DMS 273 (cell line): ENCODE data around the gene APOL3.
A peak's percentile ranks its signal among the peaks of the same experiment; 100 is the strongest.
"Not testable (repeated sequence)": the region's sequence is repeated elsewhere in the genome, so short reads cannot be mapped to it uniquely, and the experiment has no call there.

ENCODE experiments used
- DNase-seq: peaks from one replicate; lab custom pipeline; 2025; ENCODE audit not compliant: unreplicated experiment; lab: John Stamatoyannopoulos, UW

APOL3 gene

GRCh38 chr22:36162127-36163034 lies 1.8 kb upstream of the APOL3 start:
- no peak for DNase-seq

- DNase-seq = not testable (repeated sequence)
Measured at GRCh38 chr22:36161793-36162126, 1.2 kb upstream of the APOL3 start.

- peak; percentile 49 for DNase-seq
Measured at GRCh38 chr22:36156515-36157419, 3.8 kb downstream of the APOL3 start.

- DNase-seq = no peak
Measured at GRCh38 chr22:36156119-36156514, 4.4 kb downstream of the APOL3 start.

- DNase-seq = no peak
Measured at GRCh38 chr22:36155702-36156101, 4.9 kb downstream of the APOL3 start.

GRCh38 chr22:36154423-36154945 lies 6.1 kb downstream of the APOL3 start:
- DNase-seq = no peak

- no peak for DNase-seq
Measured at GRCh38 chr22:36153501-36154422, 6.8 kb downstream of the APOL3 start.

- not testable (repeated sequence) for DNase-seq
Measured at GRCh38 chr22:36152821-36153220, 7.7 kb downstream of the APOL3 start.

DNA sequence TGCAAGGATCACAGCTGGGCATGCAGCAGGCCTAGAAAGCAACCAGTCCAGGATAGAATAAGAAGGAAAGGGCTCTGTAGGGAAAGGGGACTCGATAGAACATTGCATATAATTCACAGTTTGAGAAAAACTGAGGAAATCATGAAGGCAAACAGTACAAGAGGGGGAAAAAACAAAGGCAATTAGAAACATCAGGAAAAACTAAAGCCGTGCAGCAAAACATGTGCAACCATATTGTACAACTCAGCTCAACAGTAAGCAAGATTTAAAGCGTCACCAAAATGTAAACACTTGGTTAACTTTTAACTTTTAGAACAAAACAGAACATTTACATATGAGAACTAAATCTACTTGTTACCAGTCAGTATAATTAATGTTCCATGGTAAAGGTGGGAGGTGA lies 8.5 kb downstream of the APOL3 start:
- no peak for DNase-seq

- no peak for DNase-seq
Measured at GRCh38 chr22:36151006-36151595, 9.5 kb downstream of the APOL3 start.

DNA sequence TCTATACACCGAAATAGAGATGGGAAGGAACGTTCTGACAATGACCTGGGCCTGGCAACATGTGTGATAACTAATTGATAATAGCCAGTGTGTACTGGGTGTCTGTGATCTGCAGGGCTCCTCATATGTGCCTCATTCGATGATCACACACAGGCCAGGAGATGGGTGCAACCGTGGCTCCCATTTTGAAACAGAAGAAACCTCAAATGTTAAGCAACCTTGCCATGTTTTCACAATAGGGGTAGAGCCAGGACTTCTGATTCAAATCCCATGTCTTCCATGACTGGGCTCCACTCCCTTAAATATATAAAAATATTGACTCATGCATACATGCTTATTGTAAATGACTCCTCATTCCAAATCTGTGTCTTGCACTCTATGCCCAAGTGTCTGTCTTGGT lies 11.1 kb downstream of the APOL3 start:
- no peak for DNase-seq

DNA sequence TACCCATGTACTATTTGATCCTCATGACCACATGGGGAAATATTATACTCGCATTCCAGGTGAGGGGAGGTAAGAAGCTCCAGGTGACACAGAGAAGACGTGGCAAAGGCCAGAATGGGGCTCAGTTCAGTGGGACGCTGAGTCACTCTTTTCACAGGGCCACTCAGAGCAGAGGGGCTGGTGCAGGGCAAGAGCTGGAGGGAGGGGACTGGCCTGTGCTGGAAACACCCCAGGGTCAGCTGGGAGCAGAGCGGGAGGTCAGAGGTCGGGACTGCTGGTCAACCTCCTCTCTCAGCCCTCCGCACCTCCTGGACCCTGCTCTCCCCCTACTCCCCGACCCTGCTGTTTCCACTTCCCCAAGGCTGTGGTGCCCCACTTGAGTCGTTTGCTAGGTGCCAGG lies 12.1 kb downstream of the APOL3 start:
- no peak for DNase-seq

DNA sequence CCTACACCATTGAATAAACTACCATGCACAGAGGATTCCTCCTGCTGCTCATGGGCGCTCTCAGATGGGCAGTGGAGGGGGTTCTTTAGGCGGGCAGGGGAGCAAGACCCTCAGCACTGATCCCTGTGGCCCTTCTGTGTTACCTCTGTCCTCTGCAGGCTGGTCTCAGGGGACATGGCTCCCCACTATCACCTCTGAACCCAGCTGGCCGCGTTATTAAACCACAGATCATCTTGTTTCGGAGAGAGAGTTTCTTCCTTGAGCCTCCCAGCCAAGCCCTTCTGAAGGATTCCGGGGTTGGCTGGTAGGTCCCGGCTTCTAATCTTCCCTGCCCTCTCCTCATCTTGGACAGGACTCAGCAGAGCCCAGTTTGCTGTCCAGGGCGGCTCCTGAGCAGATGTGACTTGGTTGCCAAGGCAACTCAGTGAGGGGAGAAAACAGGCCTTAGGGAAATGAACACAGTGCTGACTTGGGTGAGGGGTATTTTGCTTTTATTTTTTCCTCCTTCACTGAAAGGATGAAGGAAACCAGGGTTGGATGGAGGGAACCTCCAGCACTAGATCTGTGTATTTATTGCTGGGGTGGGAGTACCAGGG lies 13.3 kb downstream of the APOL3 start:
- DNase-seq = peak; percentile 7

- DNase-seq = no peak
Measured at GRCh38 chr22:36145881-36146280, 14.7 kb downstream of the APOL3 start.

GRCh38 chr22:36144886-36145541 lies 15.5 kb downstream of the APOL3 start:
- peak; percentile 59 for DNase-seq

GRCh38 chr22:36143956-36144355 lies 16.6 kb downstream of the APOL3 start:
- no peak for DNase-seq

GRCh38 chr22:36143066-36143815 lies 17.3 kb downstream of the APOL3 start:
- no peak for DNase-seq

DNA sequence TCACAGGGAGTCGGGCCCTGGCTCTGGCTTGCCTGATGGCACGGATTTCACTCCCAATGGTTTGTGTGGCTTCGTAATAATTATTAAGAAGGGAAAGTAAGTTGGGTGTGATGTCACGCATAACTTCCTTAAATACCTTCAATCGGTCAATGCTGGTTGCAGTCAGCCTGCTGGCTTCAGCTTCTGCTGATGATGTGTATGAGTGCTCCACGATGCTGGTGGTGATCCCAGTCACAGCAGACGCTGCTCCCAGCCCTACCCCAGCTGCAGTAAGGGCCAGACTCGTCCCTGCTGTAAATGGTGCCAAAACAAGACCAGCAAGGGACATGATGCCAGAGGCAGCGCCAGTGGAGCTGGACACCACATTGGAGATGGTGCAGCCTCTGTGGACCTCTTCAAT lies 19.1 kb downstream of the APOL3 start:
- no peak for DNase-seq

- DNase-seq = not testable (repeated sequence)
Measured at GRCh38 chr22:36138709-36139108, 21.8 kb downstream of the APOL3 start.
